Esophagus muscularis mucosa (tissue), 4 donors: ENCODE data around the gene NEU3. TPM values are rescaled to one million over a fixed set of nuclear protein-coding genes. Genes with fewer than 3 reads are reported as not detected.
"Not testable (repeated sequence)": the region's sequence is repeated elsewhere in the genome, so short reads cannot be mapped to it uniquely, and the experiment has no call there.

Source experiments
- DNase-seq: peaks from one replicate; pipeline ENCODE4 v3.0.0-alpha.2; 2017; ENCODE audit errors: extremely low spot score
- H3K27ac ChIP-seq, 4 donors: fragments of 200-600 bp; sonication (generic); replicated peaks in 1 of 4; 1 replicate in 3 of 4; 2 replicates in 1 of 4; pipeline ENCODE4 v1.5.1; 2016 to 2019; ENCODE audit warnings: mild to moderate bottlenecking in 1 of 4
- H3K27me3 ChIP-seq, 4 donors: fragments of 200-600 bp; sonication (generic); one replicate each; pipeline versions ENCODE4 v1.5.1 to v1.6.0; 2016 to 2019
- H3K36me3 ChIP-seq, 4 donors: fragments of 200-600 bp; sonication (generic); one replicate each; pipeline ENCODE4 v1.5.1; 2016 to 2019
- H3K4me1 ChIP-seq, 4 donors: fragments of 200-600 bp; sonication (generic); one replicate each; pipeline ENCODE4 v1.5.1; 2016 to 2019
- H3K4me3 ChIP-seq, 4 donors: fragments of 200-600 bp; sonication (generic); 1 replicate in 2 of 4; 2 replicates in 2 of 4; pipeline ENCODE4 v1.5.1; 2016 to 2019; ENCODE audit warnings: mild to moderate bottlenecking in 4 of 4, moderate library complexity in 1 of 4
- H3K9me3 ChIP-seq, 4 donors: fragments of 200-600 bp; sonication (generic); 1 replicate in 3 of 4; 2 replicates in 1 of 4; pipeline ENCODE4 v1.5.1; 2016 to 2019
- CTCF ChIP-seq, 3 experiments: fragments of 200-600 bp in 2 of 3; fragments of 450-650 bp in 1 of 3; sonication (generic) in 2 of 3; IDR thresholded peaks; one replicate each; pipeline ENCODE4 v1.5.1; 2017 to 2019; ENCODE audit warnings: antibody characterized with exemption in 3 of 3, mild to moderate bottlenecking in 2 of 3, moderate library complexity in 1 of 3
- EP300 ChIP-seq: sonication (generic); formaldehyde crosslinking; IDR thresholded peaks from one replicate; pipeline ENCODE4 v1.6.1; 2017; ENCODE audit warnings: antibody characterized with exemption
- POLR2A ChIP-seq: fragments of 450-650 bp; IDR thresholded peaks from one replicate; pipeline ENCODE4 v1.6.1; 2017; ENCODE audit warnings: antibody characterized with exemption, moderate library complexity, mild to moderate bottlenecking, low read depth
- POLR2AphosphoS5 ChIP-seq, 2 donors: sonication (generic); formaldehyde crosslinking; IDR thresholded peaks; one replicate each; pipeline ENCODE4 v1.6.1; 2017; ENCODE audit warnings: antibody characterized with exemption in 2 of 2
- WGBS: methylation state at CpG from one replicate; pipeline ENCODE4 v1.1.5; 2018; 5-methylcytosine and 5-hydroxymethylcytosine counted together
- intact Hi-C: fragments of 100-400 bp; cut with DNase I; formaldehyde crosslinking; loops from one replicate; pipeline ENCODE4 v1.15.1; 2023
- total RNA-seq, 4 donors: library from RNA; depleted of rRNA; stranded (reverse); fragments of >200 nt; gene quantifications; one replicate each; pipeline versions ENCODE4 v1.1.0 to v1.2.1, GENCODE V29; 2016

The NEU3 gene
- total RNA-seq, 4 donors from 2014 or later, result 2.9 to 6.7 (median 5.7) TPM

GRCh38 chr11:75047191-75047590 is 58.5 kb downstream of the NEU3 start:
- no peak for DNase-seq
- no peaks in the 10 kb centered on the region for H3K27me3 ChIP-seq
- WGBS, result 88% methylated on average over 4 of the region's 4 CpGs
- intact Hi-C loops, result no loop called here
- no peak overlapping the region for H3K4me3 ChIP-seq
- no peak overlapping the region for H3K27ac ChIP-seq
- no peaks in the 10 kb centered on the region for H3K36me3 ChIP-seq
- H3K9me3 ChIP-seq, result peaks cover 0 to 7% (median 3%) of the 10 kb centered on the region in 4 donors
- TF ChIP-seq CTCF (IDR thresholded peaks at IDR 0.05), result no peak
- TF ChIP-seq POLR2AphosphoS5 (IDR thresholded peaks at IDR 0.05), result no peak
- no peak for TF ChIP-seq POLR2A
- TF ChIP-seq EP300, result no peak
- no peaks in the 10 kb centered on the region for H3K4me1 ChIP-seq

- H3K36me3 ChIP-seq, H3K27ac ChIP-seq, H3K4me1 ChIP-seq, intact Hi-C loops, H3K4me3 ChIP-seq, H3K27me3 ChIP-seq, DNase-seq: not testable (repeated sequence)
- WGBS, result 81% methylated on average over 8 of the region's 8 CpGs
- peaks cover 0 to 17% (median 9%) of the 10 kb centered on the region in 4 donors for H3K9me3 ChIP-seq
Observed at GRCh38 chr11:75049501-75050266, 61.0 kb downstream of the NEU3 start.

DNA sequence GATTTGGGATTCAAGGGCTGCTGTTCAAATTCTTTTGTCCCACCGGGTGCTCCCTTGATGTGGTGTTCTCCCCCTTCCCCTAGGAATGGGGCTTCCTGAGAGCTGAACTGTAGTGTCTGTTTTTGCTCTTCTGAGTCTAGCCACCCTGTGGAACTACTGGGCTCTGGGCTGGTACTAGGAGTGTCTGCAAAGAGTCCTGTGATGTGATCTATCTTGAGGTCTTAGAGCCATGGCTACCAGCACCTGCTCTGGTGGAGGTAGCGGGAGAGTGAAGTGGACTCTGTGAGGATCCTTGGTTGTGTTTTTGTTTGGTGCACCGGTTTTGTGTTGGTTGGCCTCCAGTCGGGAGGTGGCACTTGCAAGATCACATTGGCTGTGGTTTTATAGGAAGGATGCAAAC is 61.8 kb downstream of the NEU3 start:
- H3K4me3 ChIP-seq, result no peak overlapping the region
- H3K27me3 ChIP-seq, result no peaks in the 10 kb centered on the region
- H3K4me1 ChIP-seq, result no peaks in the 10 kb centered on the region
- DNase-seq, result no peak
- WGBS, result 91% methylated on average over 4 of the region's 4 CpGs
- TF ChIP-seq CTCF (IDR thresholded peaks at IDR 0.05) (no peak), POLR2AphosphoS5 (IDR thresholded peaks at IDR 0.05) (no peak), POLR2A (no peak), EP300 (no peak)
- intact Hi-C loops, result no loop called here
- H3K36me3 ChIP-seq, result no peaks in the 10 kb centered on the region
- H3K9me3 ChIP-seq, result peaks cover 0 to 17% (median 9%) of the 10 kb centered on the region in 4 donors
- H3K27ac ChIP-seq, result no peak overlapping the region

DNA sequence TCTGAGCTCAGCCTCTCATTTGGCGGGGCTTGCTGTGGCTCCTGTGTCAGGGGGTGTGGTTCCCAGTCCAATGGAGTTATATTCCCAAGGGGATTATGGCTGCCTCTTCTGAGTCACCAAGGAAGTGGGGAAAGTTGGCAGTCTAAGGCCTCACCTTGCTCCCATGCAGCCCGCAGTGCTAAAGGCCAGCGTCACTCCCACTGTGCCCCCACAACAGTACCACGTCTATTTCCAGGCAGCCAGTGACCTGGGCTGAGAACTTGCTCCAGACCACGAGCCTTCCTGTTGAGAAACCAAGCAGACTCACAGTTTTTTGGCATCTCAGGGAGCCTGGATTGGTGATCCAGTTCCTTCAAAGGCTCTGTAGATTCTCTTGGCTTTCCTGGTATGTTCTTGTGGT is 62.3 kb downstream of the NEU3 start:
- Histone ChIP-seq H3K27ac (no peak overlapping the region), H3K36me3 (no peaks in the 10 kb centered on the region), H3K9me3 (peaks cover 0 to 17% (median 9%) of the 10 kb centered on the region in 4 donors), H3K27me3 (no peaks in the 10 kb centered on the region), H3K4me1 (no peaks in the 10 kb centered on the region), H3K4me3 (no peak overlapping the region)
- intact Hi-C loops, result no loop called here
- no peak for DNase-seq
- WGBS, result 93% methylated on average over 3 of the region's 5 CpGs
- TF ChIP-seq POLR2AphosphoS5 (IDR thresholded peaks at IDR 0.05), result no peak
- no peak for TF ChIP-seq CTCF (IDR thresholded peaks at IDR 0.05)
- TF ChIP-seq POLR2A, result no peak
- TF ChIP-seq EP300, result no peak

DNA sequence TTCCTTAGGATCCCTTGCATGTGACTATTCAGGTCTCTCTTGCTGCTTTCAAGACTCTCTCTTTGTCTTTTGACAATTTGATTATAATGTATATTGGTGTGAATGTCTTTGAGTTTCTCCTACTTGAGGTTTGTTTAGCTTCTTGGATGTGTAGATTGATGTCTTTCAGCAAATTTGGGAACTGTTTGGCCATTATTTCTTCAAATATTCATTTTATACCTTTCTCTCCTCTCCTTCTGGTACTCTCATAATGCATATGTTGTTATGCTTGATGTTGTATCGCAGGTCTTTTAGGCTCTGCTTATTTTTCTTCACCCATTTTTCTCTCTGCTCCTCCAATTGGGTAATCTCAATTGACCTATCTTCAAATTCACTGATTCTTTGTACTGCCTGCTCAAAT is 63.7 kb downstream of the NEU3 start:
- no peaks in the 10 kb centered on the region for H3K36me3 ChIP-seq
- H3K27me3 ChIP-seq, result no peaks in the 10 kb centered on the region
- WGBS, result 95% methylated on average over 1 of the region's 1 CpG
- no peaks in the 10 kb centered on the region for H3K4me1 ChIP-seq
- H3K9me3 ChIP-seq, result peaks cover 0 to 17% (median 9%) of the 10 kb centered on the region in 4 donors
- H3K27ac ChIP-seq, result no peak overlapping the region
- no peak for DNase-seq
- no peak for TF ChIP-seq CTCF (IDR thresholded peaks at IDR 0.05)
- no peak for TF ChIP-seq POLR2A
- TF ChIP-seq EP300, result no peak
- no peak for TF ChIP-seq POLR2AphosphoS5 (IDR thresholded peaks at IDR 0.05)
- intact Hi-C loops, result no loop called here
- H3K4me3 ChIP-seq, result no peak overlapping the region
